ENCODE measurements around the gene MPIG6B.

The MPIG6B gene

GRCh38 chr6:31722173-31722572, 1.0 kb upstream of the MPIG6B start:
- no peak for DNase-seq

GRCh38 chr6:31723980-31724691, 963 bp downstream of the MPIG6B start:
- no peak for DNase-seq

GRCh38 chr6:31725502-31726350, 2.6 kb downstream of the MPIG6B start:
- no peak for DNase-seq

GRCh38 chr6:31727034-31727716, 4.0 kb downstream of the MPIG6B start:
- DNase-seq = no peak

GRCh38 chr6:31727717-31728671, 4.8 kb downstream of the MPIG6B start:
- no peak for DNase-seq

- no peak for DNase-seq
Measured at GRCh38 chr6:31728767-31729514, 5.8 kb downstream of the MPIG6B start, which contains the start of gene DDAH2. TSS of gene DDAH2 (minus strand) at chr6:31729299. CDS start at chr6:31729161, 138 bp downstream.

- peak; percentile 87 for DNase-seq
Measured at GRCh38 chr6:31729515-31729978, 6.4 kb downstream of the MPIG6B start.

GRCh38 chr6:31729979-31730630, 6.9 kb downstream of the MPIG6B start:
- DNase-seq = peak; percentile 83

GRCh38 chr6:31730631-31731086, 7.5 kb downstream of the MPIG6B start:
- no peak for DNase-seq

- DNase-seq = no peak
Measured at GRCh38 chr6:31732029-31732428, 8.9 kb downstream of the MPIG6B start.

- DNase-seq = no peak
Measured at GRCh38 chr6:31733734-31734133, 10.6 kb downstream of the MPIG6B start.

GRCh38 chr6:31734247-31734820, 11.2 kb downstream of the MPIG6B start:
- no peak for DNase-seq

- peak; percentile 75 for DNase-seq
Measured at GRCh38 chr6:31734821-31735406, 11.7 kb downstream of the MPIG6B start.

- DNase-seq = peak; percentile 83
Measured at GRCh38 chr6:31736021-31736767, 13.0 kb downstream of the MPIG6B start, which contains the start of gene CLIC1. TSS of gene CLIC1 (minus strand) at chr6:31736530. CDS start at chr6:31736300, 230 bp downstream.

- no peak for DNase-seq
Measured at GRCh38 chr6:31736768-31737314, 13.7 kb downstream of the MPIG6B start.

- no peak for DNase-seq
Measured at GRCh38 chr6:31737315-31737990, 14.3 kb downstream of the MPIG6B start.

- DNase-seq = peak; percentile 85
Measured at GRCh38 chr6:31737991-31738979, 15.1 kb downstream of the MPIG6B start.

Data from HCEC 1CT (cell line).